Right forelimb (tissue), 1 donor: ENCODE measurements around the gene DNASE1L2.
"Not testable (repeated sequence)": the region's sequence is repeated elsewhere in the genome, so short reads cannot be mapped to it uniquely, and the experiment has no call there.

Source experiments
- DNase-seq: peaks from one replicate; pipeline ENCODE4 v3.0.0-alpha.2; 2018

DNASE1L2 gene

DNA sequence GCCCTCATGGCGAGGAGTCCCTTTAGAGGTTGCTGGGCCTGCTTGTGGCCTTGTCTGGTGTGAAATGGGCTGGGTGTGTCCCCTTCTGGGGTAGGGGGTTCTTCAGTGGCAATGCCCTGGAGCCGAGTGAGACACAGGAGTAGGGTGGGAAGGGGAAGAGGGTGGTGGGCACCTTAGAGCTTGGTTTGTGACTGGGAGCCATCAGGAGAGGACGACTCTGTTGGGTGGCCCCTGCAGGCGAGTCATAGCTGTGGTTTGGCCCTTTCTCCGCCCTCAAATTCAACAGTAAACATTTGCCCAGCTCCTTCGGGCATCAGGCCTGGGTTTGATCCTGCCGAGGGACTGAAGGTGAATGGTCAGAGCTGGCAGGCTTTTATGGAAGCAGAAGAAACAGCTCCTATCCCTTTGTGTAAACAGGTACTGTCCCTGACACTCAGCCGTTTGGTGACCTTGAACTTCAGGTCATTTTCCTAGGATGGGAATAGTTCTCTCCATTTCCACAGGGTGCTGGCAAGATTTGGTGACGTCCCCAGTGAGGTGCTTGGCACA lies 9.9 kb upstream of the DNASE1L2 start:
- no peak for DNase-seq

DNA sequence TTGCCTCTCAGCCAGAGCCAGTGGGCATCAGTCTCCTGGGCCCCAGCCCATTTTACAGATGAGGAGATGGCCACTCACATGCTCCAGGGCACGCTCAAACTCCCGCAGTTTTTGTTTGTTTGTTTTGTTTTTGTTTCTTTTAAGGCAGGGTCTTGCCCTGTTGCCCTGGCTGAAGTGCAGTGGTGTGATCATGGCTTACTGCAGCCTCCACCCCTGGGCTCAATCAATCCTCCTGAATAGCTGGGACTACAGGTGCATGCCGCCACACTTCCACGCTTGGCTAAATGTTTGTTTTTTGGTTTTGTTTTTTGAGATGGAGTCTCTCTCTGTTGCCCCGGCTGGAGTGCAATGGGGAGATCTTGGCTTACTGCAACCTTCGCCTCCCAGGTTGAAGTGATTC lies 9.3 kb upstream of the DNASE1L2 start:
- no peak for DNase-seq

DNA sequence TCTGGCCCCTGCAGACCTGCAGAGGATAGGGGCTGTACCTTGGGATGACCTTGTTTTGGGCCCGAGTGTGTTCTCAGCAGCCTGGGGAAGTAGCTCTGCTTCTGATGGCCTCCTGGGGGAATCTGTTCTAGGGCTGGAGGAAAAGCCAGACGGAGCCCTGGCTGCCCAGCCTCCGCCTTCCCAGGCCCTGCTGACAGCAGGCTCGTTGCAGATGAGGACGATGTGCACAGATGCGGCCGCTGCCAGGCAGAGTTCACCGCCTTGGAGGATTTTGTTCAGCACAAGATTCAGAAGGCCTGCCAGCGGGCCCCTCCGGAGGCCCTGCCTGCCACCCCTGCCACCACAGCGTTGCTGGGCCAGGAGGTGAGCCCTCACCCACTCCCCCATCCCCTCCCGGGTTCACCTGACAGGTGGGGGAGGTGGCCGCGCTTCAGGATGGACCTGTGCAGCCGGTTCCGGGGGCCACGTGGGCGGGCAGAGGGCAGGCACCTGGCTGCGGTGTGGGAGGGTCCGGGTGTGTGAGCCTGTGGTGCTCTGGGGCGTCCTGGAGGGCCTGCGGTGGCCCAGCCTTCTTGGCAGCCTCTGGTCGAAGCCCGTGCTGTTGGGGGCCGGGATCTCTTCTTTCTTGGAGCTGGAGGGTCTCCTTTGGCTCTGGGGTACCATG lies 8.0 kb upstream of the DNASE1L2 start:
- DNase-seq: no peak

DNA sequence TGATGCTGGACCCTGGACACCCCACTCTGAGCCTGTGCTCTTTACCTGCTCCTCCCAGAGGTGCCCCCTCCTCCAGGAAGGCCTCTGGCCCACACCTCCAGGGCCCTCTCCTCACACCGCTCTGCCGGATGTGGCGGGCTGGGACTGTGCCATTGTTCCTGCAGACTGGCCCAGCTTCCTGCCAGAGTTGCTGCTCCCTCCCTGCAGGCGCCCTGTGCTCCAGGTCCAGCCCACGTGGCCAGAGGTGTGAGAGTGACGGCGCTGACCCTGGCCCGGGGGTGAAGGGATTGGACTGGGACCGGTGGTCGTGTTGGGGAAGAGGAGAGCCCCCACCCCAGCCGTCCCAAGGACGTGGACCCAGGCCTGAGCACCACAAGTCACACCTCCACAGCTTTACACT lies 7.2 kb upstream of the DNASE1L2 start:
- no peak for DNase-seq

DNA sequence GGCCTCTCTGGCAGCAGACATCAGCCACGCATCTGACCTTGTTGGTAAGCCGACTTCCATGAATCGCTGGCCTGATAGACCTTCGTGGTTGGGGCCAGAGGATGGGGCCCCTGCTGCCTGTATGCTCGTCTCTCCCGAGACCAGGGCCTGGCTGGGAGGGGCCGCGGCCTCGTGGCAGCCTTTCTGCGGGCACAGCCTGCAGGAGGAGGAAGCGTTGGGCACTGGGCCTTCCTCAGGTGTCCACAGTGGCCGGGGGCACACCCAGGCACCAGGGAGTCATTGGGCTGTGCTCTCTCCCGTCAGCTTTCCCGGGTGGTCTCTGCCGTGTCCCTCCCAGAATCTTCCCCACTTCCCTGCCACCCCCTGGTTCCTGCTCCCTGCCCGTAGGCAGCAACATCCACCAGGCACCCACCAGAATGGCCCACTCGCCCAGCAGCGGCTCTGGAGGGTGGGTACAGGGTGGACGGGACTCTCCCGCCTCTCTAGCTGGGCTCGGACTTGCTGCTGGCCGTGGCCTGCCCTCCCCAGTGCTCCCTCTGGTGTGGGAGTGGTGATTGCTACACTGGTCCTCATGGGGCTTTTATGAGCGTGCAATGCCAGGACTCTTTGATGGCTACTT lies 6.5 kb upstream of the DNASE1L2 start:
- no peak for DNase-seq

DNA sequence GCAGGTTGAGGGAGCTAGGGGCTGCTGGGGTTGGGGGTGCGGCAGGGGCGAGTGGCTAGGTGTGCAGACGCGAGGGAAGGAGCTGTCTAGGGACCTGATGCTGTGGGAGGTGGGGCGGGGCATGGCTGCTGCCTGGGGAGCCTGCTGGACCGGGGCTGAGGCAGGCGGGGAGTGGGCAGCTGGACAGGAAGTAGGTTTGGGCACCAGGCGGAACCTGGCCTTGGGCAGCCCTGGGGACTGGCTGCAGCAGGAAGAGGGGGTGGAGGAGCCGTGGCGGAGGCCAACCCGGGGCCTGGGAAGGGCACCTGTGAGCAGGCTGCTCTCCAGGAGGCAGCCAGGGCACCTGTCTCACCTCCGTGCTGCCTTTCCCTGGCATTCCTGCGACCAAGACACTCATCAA lies 5.9 kb upstream of the DNASE1L2 start:
- DNase-seq: no peak

DNA sequence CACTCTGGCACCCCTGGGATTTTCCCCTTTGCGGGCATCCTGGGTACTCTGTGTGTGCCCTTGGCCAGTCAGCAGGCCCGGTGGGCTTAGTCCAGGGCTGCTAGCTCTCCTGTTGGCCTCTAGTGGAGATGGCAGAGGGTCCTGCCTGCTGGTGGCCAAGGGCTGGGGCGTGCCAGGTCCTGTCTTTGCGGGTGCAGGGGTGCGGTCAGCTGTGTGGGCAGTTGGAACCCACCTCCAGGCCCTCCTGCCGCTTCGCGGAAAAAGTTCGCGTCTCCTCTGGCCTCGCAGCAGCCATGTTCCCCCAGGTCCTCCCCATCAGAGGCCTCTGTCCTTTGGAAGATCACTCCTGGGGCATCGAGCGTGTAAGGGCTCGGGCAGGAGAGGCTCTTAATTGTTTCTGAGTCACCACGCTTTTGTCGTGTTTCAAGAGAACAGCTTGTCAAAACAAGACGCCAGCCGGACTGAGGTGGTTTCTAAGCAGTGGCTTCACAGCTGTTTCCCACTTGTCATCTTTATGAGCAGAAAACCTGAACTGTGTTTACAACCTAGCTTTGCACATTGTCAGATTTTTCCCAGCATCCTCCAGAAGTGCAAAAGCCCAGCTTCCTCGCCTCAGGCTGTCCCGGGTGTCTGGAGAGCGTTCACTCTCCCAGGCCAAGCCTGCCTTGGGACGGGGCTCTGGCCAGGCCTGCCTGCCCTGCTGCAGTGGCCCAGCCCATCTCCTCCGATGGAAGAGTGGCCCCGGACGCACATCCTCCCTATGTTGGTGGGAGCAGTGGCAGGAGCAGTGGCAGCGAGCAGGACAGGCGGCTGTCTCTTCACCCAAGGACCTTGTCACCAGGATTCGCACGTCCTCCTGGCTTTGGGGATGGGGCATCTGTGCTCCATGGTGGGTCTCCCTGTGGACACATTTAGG lies 5.0 kb upstream of the DNASE1L2 start:
- no peak for DNase-seq

DNA sequence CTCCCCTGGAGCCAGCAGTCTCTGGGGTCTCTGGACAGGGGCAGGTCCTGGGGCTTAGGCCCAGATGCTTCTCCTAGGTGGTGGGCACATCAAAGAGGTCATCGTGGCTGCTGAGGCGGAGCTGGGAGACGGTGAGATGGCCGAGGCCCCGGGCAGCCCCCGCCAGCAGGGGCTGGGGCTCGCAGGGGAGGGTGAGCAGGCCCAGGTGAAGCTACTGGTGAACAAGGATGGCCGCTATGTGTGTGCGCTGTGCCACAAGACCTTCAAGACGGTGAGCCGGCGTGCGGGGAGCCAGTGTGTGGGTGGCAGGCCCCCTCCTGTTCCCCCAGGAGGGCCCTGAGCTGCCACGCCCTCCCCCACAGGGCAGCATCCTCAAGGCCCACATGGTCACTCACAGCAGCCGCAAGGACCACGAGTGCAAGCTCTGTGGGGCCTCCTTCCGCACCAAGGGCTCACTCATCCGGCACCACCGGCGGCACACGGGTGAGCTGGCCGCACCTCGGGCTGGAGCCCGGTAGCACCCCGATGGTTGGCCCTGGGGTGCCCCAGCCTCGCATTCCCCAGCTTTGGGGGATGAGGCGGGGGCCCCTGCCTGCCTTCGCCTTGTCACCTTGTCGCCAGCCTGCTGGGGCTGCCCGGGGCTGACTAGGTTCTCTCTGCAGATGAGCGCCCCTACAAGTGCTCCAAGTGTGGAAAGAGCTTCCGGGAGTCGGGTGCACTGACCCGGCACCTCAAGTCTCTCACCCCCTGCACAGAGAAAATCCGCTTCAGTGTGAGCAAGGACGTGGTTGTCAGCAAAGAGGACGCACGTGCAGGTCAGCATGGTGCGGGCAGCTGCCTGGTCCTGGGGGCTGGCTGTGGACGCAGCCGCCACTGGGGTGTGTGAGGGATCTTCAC lies 3.9 kb upstream of the DNASE1L2 start:
- no peak for DNase-seq

DNA sequence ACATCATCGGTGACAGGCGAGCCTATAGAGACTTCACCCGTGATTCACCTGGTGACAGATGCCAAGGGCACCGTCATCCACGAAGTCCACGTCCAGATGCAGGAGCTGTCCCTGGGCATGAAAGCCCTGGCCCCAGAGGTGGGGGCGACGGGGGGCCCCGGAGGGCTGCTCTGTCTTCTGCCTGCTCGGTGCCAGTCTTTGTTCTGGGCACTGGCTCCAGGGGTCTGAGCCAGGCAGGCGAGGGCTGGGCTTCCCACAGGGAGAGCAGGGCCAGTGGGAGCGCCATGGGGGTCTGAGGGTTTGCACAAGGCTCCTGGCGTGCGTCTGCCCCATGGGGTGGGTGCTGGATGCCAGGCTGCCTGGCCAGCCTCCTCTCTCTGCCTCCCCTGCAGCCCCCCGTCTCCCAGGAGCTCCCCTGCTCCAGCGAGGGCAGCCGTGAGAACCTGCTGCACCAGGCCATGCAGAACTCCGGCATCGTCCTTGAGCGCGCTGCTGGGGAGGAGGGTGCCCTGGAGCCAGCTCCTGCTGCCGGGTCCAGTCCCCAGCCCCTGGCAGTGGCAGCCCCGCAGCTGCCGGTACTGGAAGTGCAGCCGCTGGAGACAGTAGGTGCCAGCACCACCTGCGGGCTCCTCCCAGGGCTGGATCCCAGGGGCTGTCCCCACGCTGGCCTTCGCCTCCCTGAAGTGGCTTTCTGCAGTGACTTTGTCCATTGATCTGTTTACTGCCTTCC lies 3.0 kb upstream of the DNASE1L2 start:
- no peak for DNase-seq

DNA sequence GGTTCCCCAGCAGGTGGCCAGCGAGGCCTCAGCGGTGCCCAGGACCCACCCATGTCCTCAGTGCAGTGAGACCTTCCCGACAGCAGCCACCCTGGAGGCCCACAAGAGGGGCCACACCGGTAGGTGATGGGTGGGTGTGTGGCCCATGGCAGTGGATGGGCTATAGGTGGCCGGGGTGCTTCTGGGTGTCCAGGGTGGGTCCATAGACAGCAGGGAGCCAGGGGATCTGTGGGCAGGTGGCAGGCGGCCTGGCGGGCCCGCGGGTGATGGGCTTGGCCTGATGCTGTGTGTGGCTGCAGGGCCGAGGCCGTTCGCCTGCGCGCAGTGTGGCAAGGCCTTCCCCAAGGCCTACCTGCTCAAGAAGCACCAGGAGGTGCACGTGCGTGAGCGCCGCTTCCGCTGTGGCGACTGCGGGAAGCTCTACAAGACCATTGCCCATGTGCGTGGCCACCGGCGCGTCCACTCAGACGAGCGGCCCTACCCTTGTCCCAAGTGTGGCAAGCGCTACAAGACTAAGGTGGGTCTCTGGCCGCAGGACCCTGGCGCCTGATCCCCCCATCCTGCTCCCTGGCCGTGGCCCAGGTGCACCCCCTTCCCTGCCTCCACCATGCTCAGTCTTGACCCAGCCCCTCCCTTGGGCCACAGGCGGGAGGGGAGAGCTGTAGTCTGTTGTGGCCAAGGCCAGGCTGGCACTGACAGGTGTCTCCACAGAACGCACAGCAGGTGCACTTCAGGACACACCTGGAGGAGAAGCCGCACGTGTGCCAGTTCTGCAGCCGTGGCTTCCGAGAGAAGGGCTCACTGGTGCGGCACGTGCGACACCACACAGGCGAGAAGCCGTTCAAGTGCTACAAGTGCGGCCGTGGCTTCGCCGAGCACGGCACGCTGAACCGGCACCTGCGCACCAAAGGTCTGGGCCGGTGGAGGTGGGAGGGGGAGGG lies 2.1 kb upstream of the DNASE1L2 start:
- no peak for DNase-seq

DNA sequence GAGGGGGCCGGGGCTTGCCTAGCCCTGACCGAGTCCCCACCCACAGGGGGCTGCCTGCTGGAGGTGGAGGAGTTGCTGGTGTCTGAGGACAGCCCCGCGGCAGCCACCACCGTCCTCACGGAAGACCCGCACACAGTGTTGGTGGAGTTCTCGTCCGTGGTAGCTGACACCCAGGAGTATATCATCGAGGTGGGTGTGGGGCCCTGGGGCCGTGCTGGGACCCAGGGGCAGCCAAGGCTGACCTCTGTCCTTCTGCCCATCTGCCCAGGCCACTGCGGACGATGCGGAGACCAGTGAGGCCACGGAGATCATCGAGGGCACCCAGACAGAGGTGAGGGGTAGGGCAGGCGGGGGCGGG lies 1.5 kb upstream of the DNASE1L2 start:
- no peak for DNase-seq

DNA sequence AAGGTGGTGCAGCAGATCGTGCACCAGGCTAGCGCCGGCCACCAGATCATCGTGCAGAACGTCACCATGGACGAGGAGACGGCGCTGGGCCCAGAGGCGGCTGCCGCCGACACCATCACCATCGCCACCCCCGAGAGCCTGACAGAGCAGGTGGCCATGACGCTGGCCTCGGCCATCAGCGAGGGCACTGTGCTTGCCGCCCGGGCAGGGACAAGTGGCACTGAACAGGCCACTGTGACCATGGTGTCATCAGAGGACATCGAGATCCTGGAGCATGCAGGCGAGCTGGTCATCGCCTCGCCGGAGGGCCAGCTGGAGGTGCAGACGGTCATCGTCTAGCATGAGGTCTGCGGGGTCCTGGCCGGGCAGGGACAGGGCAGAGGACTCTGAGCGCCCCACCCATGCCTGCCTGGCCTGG lies 1.0 kb upstream of the DNASE1L2 start:
- DNase-seq: no peak

DNA sequence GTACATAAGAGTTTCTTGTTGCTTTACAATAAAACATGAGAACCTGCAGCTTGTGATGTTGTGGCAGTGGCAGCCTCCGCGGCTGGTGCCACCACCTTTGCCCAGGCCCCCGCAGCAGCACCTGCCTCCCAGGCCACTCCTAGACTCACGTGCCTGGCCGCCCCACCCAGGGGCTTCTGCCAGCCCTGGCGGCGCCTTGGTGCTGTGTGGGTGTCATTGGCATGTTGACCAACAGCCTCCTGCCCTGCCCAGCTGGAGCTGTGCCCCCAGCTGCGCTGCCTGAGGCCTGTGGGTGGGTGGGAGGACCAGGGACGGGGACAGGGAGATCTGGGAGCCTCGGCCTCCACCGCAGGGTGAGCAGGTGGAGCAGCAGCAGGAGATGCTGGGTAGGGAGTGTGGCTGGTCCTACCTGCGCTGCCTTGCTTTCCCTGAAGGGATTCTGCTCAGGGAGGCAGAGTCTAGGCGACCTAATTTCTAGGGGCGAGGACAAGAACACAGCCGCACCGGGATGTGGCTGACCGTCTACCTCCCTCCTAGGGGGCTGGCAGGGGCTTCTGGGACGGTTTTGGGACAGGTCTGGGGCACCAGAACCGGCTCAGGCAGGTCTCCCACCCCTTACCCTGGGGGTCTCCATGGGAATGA lies 428 bp upstream of the DNASE1L2 start:
- DNase-seq: no peak

DNA sequence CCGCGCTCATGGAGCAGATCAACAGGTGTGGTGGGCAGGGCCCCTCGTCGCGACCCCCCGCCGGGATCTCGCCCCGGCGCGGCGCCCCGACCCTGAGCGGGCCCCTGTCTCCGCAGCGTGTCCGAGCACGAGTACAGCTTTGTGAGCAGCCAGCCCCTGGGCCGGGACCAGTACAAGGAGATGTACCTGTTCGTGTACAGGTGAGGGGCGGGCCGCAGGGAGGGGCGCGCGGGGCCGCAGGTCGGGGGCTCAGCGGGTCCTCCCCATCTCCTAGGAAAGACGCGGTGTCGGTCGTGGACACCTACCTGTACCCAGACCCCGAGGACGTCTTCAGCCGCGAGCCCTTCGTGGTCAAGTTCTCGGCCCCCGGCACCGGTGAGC lies 848 bp downstream of the DNASE1L2 start:
- no peak for DNase-seq

DNA sequence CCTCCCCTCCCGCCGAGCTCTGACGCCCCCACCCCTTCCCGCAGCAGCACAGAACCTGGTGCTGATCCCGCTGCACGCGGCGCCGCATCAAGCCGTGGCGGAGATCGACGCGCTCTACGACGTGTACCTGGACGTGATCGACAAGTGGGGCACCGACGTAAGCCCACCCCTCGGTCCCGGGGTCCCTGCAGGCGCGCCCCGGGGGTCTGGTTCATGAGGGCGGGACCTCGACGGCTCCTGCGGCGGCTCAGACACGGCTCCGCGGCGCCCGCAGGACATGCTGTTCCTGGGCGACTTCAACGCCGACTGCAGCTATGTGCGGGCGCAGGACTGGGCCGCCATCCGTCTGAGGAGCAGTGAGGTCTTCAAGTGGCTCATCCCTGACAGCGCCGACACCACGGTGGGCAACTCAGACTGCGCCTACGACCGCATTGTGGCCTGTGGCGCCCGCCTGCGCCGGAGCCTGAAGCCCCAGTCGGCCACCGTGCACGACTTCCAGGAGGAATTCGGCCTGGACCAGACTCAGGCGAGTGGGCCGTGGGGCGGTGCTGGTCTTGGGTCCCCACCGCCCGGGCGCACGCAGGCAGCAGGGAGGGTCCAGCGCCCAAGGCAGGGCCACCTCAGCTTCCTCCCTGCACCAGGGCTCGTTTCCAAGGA lies 1.4 kb downstream of the DNASE1L2 start:
- no peak for DNase-seq

DNA sequence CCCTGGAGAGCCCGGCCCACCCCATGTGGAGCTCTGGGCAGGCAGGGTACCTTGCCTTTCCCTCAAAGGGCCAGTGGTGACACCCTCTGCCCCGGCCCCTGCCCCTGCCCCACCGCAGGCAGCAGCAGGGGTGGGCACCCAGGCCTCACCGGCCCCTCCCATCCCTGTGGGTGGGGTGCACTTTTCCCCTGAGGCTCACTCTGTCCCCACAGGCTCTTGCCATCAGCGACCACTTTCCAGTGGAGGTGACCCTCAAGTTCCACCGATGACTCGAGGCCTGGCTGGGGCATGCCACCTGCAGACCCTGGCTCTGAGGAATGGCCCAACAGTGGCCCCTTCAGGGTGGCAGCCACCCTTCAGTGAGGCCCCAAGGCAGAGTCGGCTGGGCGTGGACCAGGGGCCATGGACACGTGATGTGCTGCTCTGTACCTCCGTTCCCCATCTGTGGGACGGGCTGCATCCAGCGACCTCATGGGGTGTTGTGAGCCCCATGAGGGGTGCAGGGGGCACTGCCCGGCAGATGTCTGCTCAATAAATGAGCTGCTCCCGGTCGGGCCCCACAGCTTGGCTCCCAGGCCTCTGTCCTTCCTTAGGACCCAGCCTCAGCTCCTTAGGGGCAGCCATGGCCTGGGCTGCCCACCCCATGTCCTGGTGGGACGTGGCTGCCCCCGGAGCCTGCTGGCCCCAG lies 2.0 kb downstream of the DNASE1L2 start:
- DNase-seq: no peak

DNA sequence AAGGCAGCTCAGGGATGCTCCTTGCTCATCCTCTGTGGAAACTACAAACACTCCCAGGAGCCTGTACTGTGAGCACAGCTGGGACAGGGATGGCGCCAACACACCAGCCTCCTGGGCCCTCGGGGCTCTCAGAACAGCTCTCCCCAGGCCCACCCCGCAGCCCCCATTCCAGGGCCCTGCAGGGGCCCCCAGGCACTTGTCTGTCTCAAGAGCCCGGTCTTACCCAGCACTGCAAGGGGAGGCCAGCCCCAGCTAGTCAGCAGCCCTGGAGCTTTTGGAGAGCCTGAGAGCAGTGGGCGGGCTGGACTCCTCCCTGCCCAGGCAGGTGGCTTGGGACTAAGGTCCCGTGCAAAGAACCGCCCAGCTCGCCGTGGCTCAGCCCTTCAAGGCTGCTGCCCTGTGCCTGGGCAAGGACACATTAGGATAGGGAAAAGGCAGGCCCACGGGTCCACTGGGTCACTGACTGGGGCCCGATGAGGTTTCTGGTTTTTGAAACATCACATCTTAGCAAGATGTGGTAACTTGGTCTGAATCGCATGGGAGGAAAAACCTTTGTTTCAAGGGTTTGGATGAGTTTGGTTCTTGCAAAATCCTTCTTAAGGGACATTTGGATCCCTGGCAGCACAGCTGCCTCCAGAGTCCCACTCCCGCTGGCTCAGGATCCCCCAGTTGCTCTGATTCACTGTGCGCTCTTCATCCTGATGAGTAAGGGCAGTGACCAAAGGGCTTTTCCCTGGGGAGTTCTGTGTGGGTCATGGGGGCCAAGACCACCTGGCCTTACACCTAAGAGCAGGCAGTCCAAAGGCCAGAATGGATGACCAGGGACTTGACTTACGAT lies 2.8 kb downstream of the DNASE1L2 start:
- DNase-seq: no peak

DNA sequence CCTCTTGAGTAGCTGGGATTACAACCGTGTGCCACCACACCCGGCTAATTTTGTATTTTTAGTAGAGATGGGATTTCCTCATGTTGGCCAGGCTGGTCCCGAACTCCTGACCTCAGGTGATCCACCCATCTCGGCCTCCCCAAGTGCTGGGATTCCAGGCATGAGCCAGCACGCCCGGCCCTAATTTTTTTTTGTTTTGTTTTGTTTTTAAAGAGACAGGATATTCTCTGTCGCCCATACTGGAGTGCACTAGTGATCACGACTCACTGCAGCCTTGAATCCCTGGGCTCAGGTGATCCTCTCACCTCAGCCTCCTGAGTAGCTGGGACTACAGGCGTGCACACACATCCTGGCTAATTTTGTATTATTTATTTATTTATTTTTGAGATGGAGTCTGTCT lies 4.1 kb downstream of the DNASE1L2 start:
- DNase-seq: not testable (repeated sequence)
